DND-41 (cell line): Measurements from ENCODE around the gene ABAT.

Experiments
- ATAC-seq: fragments of 200-7000 bp; cut with Tn5 transposase; 3 replicates; pipeline ENCODE4 v1.9.1; 2021; ENCODE audit warnings: low read depth; ENCODE audit not compliant: insufficient read depth
- DNase-seq: peaks from one replicate; pipeline ENCODE4 v3.0.0-alpha.2; 2020
- H2AFZ ChIP-seq: 2 replicates; pipeline ENCODE4 v1.6.0; 2012; ENCODE audit warnings: low read depth, low read length
- H3K27ac ChIP-seq: 2 replicates; pipeline ENCODE4 v1.5.1; 2012; ENCODE audit warnings: low read length, inconsistent platforms
- H3K27me3 ChIP-seq: fragments of 200-600 bp; sonication (generic); 2 replicates; pipeline ENCODE4 v1.6.0; 2012; ENCODE audit warnings: low read length, mild to moderate bottlenecking, inconsistent platforms; ENCODE audit not compliant: insufficient read depth, poor library complexity
- H3K36me3 ChIP-seq: 2 replicates; pipeline ENCODE4 v1.5.1; 2012; ENCODE audit warnings: low read length, inconsistent platforms; ENCODE audit not compliant: insufficient read depth
- H3K4me1 ChIP-seq: 2 replicates; pipeline ENCODE4 v1.5.1; 2012; ENCODE audit warnings: mild to moderate bottlenecking, low read length; ENCODE audit not compliant: insufficient read depth
- H3K4me2 ChIP-seq: 2 replicates; pipeline ENCODE4 v1.6.0; 2012; ENCODE audit warnings: mild to moderate bottlenecking, moderate library complexity, low read length, inconsistent platforms; ENCODE audit not compliant: insufficient read depth
- H3K4me3 ChIP-seq, 2 experiments: fragments of 200-600 bp in 1 of 2; shearing (Covaris generic) in 1 of 2; 2 replicates each; pipeline ENCODE4 v1.5.1; 2012 to 2016; ENCODE audit warnings: inconsistent platforms in 2 of 2, low read length in 2 of 2, mild to moderate bottlenecking in 2 of 2, low read depth in 1 of 2, moderate library complexity in 1 of 2
- H3K79me2 ChIP-seq: 2 replicates; pipeline ENCODE4 v1.6.0; 2012; ENCODE audit warnings: low read length, inconsistent platforms; ENCODE audit not compliant: insufficient read depth
- H3K9ac ChIP-seq: 2 replicates; pipeline ENCODE4 v1.6.0; 2012; ENCODE audit warnings: low read depth, mild to moderate bottlenecking, inconsistent platforms, low read length, moderate library complexity
- H3K9me3 ChIP-seq: 2 replicates; pipeline ENCODE4 v1.5.1; 2012; ENCODE audit warnings: low read length, moderate library complexity, mild to moderate bottlenecking, inconsistent platforms; ENCODE audit not compliant: insufficient read depth, severe bottlenecking
- H4K20me1 ChIP-seq: 2 replicates; pipeline ENCODE4 v1.6.0; 2012; ENCODE audit warnings: low read length; ENCODE audit not compliant: insufficient read depth
- CTCF ChIP-seq: IDR thresholded peaks from 2 replicates; pipeline ENCODE4 v1.5.1; 2012; ENCODE audit warnings: borderline replicate concordance, low read length, moderate library complexity, mild to moderate bottlenecking; ENCODE audit not compliant: poor library complexity, severe bottlenecking; ENCODE audit errors: extremely low read depth
- EZH2 ChIP-seq: IDR thresholded peaks from 3 replicates; pipeline ENCODE4 v1.6.1; 2012; ENCODE audit warnings: borderline replicate concordance, low read depth, mild to moderate bottlenecking, moderate library complexity, low read length, inconsistent platforms; ENCODE audit not compliant: severe bottlenecking

ABAT gene

GRCh38 chr16:8655184-8655717 lies 19.2 kb upstream of the ABAT start:
- H2AFZ ChIP-seq, result no peak overlapping the region
- no peak overlapping the region for H3K4me2 ChIP-seq
- DNase-seq, result no peak
- no peak for TF ChIP-seq CTCF
- TF ChIP-seq EZH2, result no peak
- H3K9me3 ChIP-seq, result no peaks in the 10 kb centered on the region
- H3K4me3 ChIP-seq, result no peak overlapping the region
- no peak overlapping the region for H3K9ac ChIP-seq
- no peaks in the 10 kb centered on the region for H4K20me1 ChIP-seq
- H3K36me3 ChIP-seq, result no peaks in the 10 kb centered on the region
- no peaks in the 10 kb centered on the region for H3K4me1 ChIP-seq
- no peaks in the 10 kb centered on the region for H3K27me3 ChIP-seq
- H3K79me2 ChIP-seq, result no peaks in the 10 kb centered on the region
- H3K27ac ChIP-seq, result no peak overlapping the region
- ATAC-seq, result peak; percentile 33; the same call in 1 of the 3 replicates

- Histone ChIP-seq H3K4me3 (no peak overlapping the region), H3K9me3 (no peaks in the 10 kb centered on the region), H2AFZ (no peak overlapping the region), H3K9ac (no peak overlapping the region), H3K4me1 (no peaks in the 10 kb centered on the region), H3K36me3 (no peaks in the 10 kb centered on the region), H3K79me2 (no peaks in the 10 kb centered on the region), H4K20me1 (no peaks in the 10 kb centered on the region), H3K4me2 (no peak overlapping the region), H3K27me3 (no peaks in the 10 kb centered on the region), H3K27ac (no peak overlapping the region)
- TF ChIP-seq EZH2 (no peak), CTCF (no peak)
- no peak for ATAC-seq
- DNase-seq, result no peak
Observed at GRCh38 chr16:8656376-8656775, 18.0 kb upstream of the ABAT start.

GRCh38 chr16:8660841-8661301 lies 13.5 kb upstream of the ABAT start:
- Histone ChIP-seq H3K4me2 (no peak overlapping the region), H3K4me3 (no peak overlapping the region), H3K4me1 (no peaks in the 10 kb centered on the region), H3K9ac (no peak overlapping the region), H3K27me3 (no peaks in the 10 kb centered on the region), H3K79me2 (no peaks in the 10 kb centered on the region), H3K36me3 (no peaks in the 10 kb centered on the region), H3K9me3 (no peaks in the 10 kb centered on the region), H3K27ac (no peak overlapping the region), H2AFZ (no peak overlapping the region), H4K20me1 (no peaks in the 10 kb centered on the region)
- TF ChIP-seq EZH2, result no peak
- TF ChIP-seq CTCF, result peak; percentile 80
- DNase-seq, result peak; percentile 62
- peak; percentile 89 for ATAC-seq

- no peak for DNase-seq
- H3K4me1 ChIP-seq, result no peaks in the 10 kb centered on the region
- no peaks in the 10 kb centered on the region for H3K79me2 ChIP-seq
- H3K27ac ChIP-seq, result no peak overlapping the region
- no peaks in the 10 kb centered on the region for H4K20me1 ChIP-seq
- H3K4me3 ChIP-seq, result no peak overlapping the region
- no peaks in the 10 kb centered on the region for H3K9me3 ChIP-seq
- H3K27me3 ChIP-seq, result no peaks in the 10 kb centered on the region
- no peak for TF ChIP-seq EZH2
- TF ChIP-seq CTCF, result no peak
- H3K4me2 ChIP-seq, result no peak overlapping the region
- ATAC-seq, result no peak
- no peak overlapping the region for H2AFZ ChIP-seq
- H3K36me3 ChIP-seq, result no peaks in the 10 kb centered on the region
- H3K9ac ChIP-seq, result no peak overlapping the region
Observed at GRCh38 chr16:8661703-8662102, 12.7 kb upstream of the ABAT start.
